Posterior vena cava (tissue), 2 donors: Measurements from ENCODE around the gene BAG3. TPM values are rescaled to one million over a fixed set of nuclear protein-coding genes. Genes with fewer than 3 reads are reported as not detected.

Source experiments
- DNase-seq: peaks from one replicate; pipeline ENCODE4 v3.0.0-alpha.2; 2020; ENCODE audit warnings: low spot score
- intact Hi-C, 2 donors: fragments of 100-400 bp; cut with DNase I; formaldehyde crosslinking; loops; one replicate each; pipeline versions ENCODE4 v1.14.1 to v1.14.2; 2022 to 2023
- total RNA-seq, 2 donors: library from RNA; stranded (reverse); fragmentation: NEBNext Ultra II Directional; extraction: Animal tissue kit (Norgen Biotek cat#: 25700); gene quantifications; one replicate each; pipeline ENCODE4 v1.2.1, GENCODE V29; 2021
- donor health status: DM: yes; HTN: yes; CAD: no.
- donor health status: DM: yes; HTN: yes; CAD: no.

The BAG3 gene
- total RNA-seq, 2 donors from 2014 or later = 52.6 to 65.2 TPM

DNA sequence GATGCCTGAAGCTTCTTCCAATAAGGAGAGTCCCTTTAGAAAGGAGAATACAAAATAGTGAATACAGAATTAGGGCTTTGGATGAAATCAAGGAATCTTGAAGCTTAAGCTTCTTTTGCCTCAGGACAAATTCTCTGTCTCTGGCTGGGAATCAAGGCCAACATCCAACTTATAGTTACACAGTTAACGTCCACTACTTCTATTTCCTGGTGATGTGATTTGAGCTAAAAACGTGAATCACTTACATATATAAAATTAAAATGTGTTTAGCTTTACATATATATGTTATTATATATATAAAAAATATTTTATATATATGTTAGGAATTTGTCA lies 63.3 kb downstream of the BAG3 start:
- no peak for DNase-seq
- intact Hi-C loops = no loop called here

DNA sequence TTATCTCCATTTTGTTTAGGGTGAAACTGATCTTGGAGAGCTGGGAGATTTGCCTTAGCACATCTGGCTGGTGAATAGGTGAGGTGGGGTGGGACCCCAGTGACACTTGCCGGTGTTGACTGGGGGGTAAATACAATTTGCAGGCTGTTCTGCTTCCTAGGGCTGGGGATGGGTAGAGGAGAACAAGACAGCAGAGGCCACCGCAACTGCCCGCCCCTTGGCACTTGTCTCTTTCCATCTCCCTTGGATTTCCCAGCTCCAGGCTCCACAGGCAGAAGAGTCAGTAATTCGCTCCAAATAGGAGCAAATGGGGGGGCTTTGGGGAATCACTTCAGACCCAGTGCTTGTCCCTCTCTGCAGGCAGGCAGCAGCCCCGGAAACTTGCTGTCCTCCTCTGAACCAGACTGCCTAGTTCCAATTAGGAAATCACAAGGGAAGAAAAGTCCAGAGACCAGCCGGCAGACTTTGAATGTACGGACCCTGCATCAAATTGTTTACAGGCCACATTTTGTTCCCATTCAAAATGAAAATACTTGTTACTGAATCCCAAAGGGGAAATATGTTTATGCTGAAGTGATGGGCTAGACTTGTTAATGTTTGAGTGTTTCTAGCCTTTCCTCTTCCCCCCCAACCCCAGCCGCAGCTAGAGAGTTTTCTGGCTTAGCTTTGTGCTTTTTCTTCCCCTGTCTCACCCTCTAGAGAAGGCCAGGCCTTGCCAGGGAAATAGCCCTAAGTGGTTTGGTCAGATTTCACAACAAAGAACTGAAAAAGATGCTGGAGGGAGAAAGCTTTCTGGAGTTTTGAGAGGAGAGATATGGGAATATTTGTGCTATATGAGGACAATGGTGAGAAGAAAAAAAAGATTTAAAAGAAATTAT lies 64.7 kb downstream of the BAG3 start:
- no peak for DNase-seq
- intact Hi-C loops = no loop called here

DNA sequence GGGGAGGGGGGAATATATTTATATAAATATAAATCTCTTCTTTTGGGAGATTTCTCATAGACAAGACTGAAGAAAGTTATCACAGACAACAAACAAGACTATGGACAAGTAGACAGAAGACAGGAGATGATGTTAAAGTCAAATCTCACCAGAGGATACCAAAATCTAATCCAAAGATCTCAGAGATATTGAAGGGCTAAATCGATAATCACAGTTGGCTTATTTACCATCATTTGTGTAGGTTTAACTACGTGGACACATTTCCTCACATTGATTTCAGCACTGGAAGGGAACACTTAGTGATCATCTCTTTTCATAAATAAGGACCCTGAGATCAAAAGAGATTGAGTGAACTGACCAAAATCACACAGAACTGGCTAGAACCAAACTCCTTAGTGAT lies 72.0 kb downstream of the BAG3 start:
- intact Hi-C loops = no loop called here

DNA sequence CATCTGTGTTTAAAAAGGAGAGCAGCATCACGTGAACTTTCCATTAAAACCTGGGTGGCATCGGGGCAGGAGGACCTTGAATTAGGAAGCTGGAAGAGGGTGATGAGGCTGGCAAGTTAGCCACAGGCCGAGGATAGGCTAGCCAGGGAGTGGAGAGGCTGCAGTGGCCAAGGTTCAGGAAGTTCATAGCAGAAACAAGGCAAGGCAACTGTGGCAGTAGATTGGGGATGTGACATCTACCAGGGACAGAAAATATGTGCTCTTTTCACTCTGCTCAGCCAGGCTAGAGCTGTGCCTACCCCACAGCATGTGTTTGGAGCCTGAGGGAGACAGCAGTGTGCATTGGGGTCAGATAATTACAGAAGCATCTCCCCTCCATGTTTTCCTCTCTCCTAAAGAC lies 72.4 kb downstream of the BAG3 start:
- intact Hi-C loops = no loop called here
- no peak for DNase-seq

More for the DNA sequence above, 72.0 kb downstream of the BAG3 start:
- no peak for DNase-seq

DNA sequence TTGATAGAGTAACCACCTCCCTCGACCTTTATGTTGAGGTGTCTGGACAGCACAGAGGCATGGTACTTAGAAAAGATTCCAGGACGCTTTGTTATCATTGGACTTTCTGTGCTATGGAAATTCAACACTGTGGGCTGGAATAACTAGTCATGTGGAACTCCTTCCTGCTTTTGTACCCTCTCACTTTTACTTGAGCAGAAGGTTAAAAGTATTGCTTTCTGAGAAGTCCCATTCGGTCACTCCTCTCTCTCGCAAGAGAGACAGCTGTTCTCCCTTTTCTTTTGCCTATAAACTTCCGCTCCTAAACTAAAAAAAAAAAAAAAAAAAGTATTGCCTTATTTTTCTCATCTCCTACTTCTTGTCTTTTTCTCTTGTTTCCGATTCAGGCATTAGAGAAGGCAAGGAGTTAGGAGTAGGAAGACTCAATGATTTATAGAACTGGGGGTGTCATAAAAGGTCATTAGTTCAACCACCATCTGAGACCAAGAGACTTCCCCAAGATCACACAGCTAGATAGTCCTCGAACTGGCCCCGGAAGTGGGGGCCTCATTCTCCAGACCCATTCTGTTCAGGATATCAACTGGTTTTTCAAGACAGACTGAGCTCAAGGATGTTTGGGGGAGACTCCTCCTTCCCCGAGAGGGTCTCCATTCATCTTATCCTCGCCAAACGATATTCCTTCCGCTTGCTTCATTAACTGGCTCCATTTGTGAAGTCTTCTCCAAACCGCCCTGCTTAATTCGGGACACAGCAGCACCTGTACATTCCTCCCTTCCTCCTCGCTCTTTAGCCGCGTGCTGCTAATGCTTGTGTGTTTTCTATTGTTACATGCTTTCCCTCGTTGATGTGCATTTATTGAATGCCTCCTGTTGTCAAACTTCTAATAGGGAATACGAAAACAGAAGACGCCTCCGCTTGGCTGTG lies 73.7 kb downstream of the BAG3 start:
- intact Hi-C loops = no loop called here

DNA sequence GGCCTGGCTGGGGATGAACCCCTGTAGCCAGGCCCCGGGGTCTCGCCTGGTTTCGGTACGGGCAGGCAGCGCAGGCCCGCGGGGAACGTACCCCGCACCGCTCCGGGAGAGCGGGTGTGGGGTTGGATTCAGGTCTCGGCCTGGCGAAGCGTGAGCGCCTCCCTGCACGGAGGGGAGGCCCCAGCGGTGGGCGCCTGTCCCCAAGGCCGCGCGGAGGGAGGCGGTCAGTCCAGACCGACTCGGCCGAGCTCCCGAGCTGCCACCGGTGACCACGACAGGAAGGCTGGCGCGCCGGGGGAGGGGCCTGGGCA lies 74.3 kb downstream of the BAG3 start:
- DNase-seq = no peak
- intact Hi-C loops = no loop called here

More for the DNA sequence above, 73.7 kb downstream of the BAG3 start:
- DNase-seq = no peak

DNA sequence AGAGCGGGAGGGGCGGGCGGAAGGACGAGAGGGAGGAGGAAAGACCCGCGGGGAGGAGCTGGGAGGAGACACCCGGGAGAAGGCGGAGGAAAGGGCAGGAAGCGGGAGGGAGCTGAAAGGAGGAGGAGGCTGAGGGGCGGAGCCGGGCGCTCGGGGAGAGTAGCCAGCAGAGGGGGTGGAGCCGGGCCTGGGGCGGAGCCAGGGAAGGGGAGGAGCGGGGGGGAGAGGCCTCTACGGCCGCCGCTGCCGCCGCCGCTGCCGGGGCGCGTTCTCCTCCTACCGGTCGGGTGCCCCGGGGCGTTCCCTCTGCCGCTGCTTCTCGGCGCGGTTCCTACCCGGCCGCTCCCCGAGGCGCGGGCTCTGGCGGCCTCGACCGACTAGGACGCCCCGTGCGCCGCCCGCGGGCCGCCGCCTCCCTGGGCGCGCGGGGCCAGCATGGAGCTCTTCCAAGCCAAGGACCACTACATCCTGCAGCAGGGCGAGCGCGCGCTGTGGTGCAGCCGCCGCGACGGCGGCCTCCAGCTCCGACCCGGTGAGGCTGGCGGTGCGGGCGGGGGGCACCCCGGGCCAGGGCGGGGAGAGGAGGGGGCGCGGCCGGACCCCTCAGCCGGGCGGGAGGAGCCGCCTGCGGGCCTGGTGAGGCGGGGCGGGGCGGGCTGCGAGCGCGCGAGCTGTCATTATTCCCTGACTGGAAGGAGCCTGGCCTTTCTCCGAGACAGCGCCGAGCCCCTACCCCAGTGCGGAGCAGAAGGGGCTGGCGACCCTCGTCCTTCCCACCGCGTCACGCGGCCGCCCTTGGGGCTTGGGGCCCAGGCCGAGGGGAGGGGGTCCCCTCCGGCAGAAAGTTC lies 74.9 kb downstream of the BAG3 start, which contains the start of gene INPP5F:
TSS of gene INPP5F (plus strand) at position 223 of the 848 bp plus-strand sequence. CDS start at position 436, 213 bp downstream.
- DNase-seq = peak; percentile 100
- intact Hi-C loops = no loop called here

DNA sequence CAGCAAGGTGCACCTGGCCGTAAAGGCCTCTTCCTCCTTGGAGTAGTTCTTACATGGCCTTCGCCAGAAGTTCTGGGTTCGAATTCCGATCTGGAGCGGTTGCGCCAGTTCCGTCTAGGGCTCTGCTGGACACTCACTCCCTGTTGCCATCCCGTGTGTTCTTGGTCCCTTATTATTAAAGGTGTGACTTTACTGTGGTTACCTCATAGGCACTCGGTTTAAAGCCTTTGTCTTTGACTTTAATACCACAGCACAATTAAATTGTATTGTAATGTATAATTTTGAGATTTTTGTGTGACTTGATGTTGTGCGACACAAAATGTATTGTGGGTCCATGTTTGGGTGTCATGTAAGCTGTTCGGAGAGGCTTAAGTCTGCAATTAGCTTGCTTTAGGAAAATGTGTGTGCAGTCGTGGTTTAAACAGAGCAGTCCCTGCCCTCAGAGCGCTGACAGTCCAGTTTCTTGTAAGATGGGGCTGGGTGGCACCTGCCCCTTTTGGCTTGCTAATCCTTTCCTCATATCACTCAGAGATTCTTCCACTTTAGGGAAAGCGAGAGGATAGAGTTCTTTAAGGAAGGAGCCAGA lies 75.6 kb downstream of the BAG3 start:
- intact Hi-C loops = no loop called here
- DNase-seq = no peak

Other genes starting within 250 kb of the BAG3 start
- gene RGS10, start 108.7 kb upstream of the BAG3 start, total RNA-seq = 10 to 100 TPM; 13.5 to 21.0 TPM
- 10 to 100 TPM; 78.8 to 90.7 TPM for gene TIAL1, start 54.4 kb upstream of the BAG3 start, total RNA-seq
- gene INPP5F, start 74.7 kb downstream of the BAG3 start, total RNA-seq = 10 to 100 TPM; 10.5 to 21.9 TPM
- 10 to 100 TPM; 42.7 to 50.5 TPM for gene MCMBP, start 221.5 kb downstream of the BAG3 start, total RNA-seq
- 10 to 100 TPM; 45.0 to 45.8 TPM for gene SEC23IP, start 241.3 kb downstream of the BAG3 start, total RNA-seq